Suppressor macrophage treated with lipopolysaccharide for 1 hour (primary cell): ENCODE data around the gene PPIL4.
"Not testable (repeated sequence)": the region's sequence is repeated elsewhere in the genome, so short reads cannot be mapped to it uniquely, and the experiment has no call there.

ENCODE experiments used
- DNase-seq, 3 donors: peaks; one replicate each; pipeline ENCODE4 v3.0.0-alpha.2; 2020 to 2022

PPIL4 gene

DNA sequence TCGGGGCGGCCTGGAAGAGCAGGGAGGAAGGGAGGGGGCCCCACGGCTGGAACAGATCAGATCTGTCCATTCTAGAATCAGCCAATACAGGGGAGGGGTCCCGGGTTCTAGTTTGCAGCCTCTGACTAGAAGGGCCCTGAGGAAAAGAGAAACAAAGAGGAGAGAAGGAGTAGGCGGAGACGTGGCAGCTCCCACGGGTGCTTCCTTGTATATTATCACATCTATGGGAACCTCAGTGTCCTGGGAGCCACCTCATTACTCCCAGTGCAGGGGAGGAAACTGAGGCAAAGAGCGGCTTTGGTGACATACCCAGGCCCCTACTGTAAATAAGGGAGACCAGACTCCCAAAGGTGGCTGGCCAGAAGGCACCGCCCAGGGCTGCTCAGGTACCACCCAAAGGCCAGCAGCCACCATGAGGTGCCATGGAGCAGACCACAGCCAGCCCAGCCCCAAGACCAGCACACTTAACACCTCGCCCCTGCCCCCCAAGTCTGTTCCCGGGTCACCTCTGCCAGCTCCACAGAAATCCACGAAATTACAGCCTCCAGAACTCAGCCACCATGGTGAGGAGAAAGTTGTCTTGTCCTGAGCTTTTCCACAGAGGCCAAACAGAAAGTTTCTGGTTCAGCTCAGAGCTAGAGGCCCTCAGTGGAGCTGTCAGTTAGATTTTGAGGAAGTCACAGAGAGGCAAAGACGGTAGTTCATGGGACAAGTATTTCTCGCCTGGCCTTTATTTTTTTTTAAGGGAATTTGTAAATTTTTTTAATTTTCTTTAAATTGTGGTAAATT lies 63.1 kb downstream of the PPIL4 start:
- peak; percentile 59 to 71 (median 62) for DNase-seq

DNA sequence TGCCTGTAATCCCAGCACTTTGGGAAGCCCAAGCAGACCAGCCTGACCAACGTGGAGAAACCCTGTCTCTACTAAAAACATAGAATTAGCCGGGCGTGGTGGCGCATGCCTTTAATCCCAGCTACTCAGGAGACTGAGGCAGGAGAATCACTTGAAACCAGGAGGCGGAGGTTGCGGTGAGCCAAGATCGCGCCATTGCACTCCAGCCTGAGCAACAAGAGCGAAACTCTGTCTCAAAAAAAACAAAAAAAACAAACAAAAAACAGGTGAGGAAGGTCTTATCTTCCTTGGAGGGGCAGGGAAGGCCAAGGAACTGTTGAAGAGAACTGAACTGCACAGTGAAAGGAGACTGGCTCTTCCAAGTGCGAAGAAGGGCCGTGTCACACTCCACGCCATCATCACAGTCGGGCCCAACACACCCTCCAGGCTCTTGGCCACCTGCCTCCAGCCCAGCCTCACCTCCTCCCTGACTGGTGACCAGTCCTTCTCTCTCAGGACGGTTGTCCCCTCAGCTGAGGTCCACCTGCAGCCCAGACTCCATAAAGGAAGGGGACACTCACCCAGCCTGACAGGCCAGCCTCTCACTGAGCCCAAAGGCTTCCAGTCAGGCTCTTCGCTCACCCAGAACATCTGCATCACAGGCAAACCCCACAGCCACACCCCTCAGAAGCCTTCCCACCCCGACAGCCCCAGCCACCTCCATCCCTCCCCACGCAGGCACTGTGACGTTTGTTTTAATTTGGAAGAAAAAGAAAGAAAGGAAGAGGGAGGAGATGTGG lies 65.2 kb downstream of the PPIL4 start:
- DNase-seq, result no peak

GRCh38 chr6:149478631-149479314 lies 67.1 kb downstream of the PPIL4 start:
- DNase-seq, result no peak

DNA sequence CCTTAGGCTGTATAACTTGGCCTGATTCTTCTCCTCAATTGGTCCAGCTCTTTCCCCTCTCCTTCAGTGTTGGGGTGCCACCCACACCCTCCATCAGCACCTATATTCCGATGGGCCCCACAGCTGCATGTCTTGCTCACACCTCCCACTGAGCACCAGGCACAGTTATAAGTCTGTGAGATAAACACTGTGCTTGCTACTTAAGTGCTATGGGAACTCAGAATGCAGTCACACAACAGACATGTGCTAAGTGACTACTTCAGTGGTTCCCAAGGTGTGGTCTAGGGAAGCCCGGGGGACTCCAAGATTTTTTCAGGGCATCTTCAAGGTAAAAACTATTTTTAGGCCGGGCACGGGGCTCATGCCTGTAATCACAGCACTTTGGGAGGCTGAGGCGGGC lies 68.3 kb downstream of the PPIL4 start:
- DNase-seq, result no peak

GRCh38 chr6:149476789-149477455 lies 68.9 kb downstream of the PPIL4 start:
- DNase-seq, result no peak

- DNase-seq, result no peak
Measured at GRCh38 chr6:149474108-149474935, 71.5 kb downstream of the PPIL4 start.

- no peak for DNase-seq
Measured at GRCh38 chr6:149473080-149474052, 72.5 kb downstream of the PPIL4 start.

- DNase-seq, result no peak
Measured at GRCh38 chr6:149472241-149472640, 73.6 kb downstream of the PPIL4 start.

DNA sequence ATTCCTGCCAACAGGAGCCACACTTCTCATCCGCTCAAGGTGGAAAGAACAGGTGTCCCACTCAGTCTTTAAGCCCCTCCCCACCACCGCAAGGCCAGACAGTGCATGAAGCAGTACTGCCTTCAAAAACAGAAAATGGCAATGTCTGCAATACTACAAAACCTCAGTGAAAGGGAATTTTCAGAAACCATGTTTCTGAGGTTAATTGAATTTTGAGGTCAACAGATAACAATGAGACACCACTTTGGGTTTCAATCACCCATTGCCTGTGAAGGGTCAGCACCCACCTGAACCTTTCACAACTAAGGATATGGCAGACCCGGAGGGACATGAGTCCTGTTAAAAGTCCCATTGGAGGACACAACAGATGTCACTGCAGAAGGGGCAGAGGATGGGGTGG lies 74.0 kb downstream of the PPIL4 start:
- no peak for DNase-seq

DNA sequence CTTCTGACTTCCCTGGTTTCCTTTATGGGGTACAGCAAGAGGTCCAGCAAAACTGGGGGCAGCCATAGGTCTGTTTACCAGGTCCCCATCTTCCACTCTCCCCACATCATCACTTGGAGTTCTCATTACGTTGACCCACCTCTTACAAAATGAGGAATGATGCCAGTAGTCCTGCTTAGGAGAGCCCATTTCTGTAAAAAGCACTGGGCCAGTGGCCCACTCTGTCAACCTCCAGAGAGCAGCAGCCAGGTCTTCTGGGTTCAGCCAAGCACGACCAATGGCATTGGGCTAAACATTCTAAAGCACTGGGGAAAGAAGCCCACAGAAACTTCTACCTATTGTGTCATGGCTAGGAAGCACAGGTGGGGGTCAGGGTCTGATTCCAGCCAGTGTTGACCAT lies 74.9 kb downstream of the PPIL4 start:
- DNase-seq, result no peak

- DNase-seq, result no peak
Measured at GRCh38 chr6:149468179-149468578, 77.7 kb downstream of the PPIL4 start.

- DNase-seq, result no peak
Measured at GRCh38 chr6:149467265-149467664, 78.6 kb downstream of the PPIL4 start.

DNA sequence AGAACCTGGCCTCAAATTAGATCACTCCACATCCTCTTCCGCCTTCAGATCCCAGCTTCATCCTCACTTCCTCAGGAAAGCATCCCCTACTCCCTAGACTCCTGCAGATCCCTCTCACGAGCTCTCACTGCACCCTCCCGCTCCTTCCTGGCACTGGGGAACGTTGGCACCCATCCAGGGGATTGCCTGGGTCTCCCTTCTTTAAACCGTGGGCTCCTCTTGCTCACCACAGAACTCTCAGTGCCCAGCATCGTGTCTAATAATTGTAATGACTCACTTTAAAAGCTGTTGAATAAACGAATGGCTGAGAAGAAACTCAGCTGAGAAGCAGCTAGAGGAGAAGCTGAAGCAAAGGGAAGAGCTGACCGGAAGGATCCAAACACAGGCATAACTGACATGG lies 81.4 kb downstream of the PPIL4 start:
- DNase-seq, result peak in 2 of 3 donors; percentile 69 to 71

DNA sequence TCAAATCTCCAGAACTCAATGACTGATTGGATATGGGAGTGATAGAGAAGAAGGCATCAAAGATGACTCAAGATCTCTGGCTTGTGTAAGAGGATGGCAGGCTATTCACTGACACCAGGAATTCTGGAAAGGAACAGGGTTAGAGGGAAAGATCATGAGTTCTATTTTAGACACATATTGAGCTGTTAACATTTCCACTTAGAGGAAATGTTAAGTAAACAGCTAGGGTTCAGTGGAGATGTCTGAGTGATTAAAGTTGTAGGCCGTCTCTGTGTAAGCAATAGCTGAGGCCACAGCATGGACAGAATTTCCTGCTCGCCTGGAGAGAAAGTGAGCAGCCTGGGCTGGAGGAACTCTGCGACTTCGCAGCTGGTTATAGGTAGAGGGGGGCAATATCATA lies 82.1 kb downstream of the PPIL4 start:
- no peak for DNase-seq

DNA sequence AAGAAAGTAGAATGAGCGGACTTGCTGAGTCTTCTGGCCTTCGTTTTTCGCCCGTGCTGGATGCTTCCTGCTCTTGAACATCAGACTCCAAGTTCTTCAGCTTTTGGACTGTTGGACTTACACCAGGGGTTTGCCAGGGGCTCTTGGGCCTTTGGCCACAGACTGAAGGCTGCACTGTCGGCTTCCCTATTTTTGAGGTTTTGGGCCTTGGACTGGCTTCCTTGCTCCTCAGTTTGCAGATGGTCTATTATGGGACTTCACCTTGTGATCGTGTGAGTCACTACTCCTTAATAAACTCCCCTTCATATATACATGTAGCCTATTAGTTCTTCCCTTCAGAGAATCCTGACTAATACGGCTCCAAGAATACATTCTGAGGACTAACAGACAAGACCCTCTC lies 83.1 kb downstream of the PPIL4 start:
- DNase-seq, result peak; percentile 75 to 87 (median 76)

DNA sequence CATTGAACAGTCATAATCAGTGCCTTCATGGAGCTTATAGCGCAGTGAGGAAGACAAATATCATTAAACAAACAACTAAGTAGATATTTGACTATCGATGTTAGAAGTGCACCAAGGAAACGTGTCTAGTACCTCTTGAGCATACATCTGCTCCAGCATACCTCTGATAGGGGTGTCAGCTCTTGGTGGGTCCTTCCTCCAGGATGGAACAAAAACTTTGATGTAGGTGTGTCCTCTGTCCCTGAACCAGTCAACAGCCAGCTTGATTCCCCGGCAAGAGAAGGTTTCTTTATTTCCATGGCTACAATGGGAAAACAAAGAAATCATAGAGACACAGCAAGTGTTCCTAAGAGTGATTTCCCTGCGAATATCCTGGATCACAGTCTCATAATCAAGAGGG lies 84.2 kb downstream of the PPIL4 start:
- DNase-seq, result no peak

DNA sequence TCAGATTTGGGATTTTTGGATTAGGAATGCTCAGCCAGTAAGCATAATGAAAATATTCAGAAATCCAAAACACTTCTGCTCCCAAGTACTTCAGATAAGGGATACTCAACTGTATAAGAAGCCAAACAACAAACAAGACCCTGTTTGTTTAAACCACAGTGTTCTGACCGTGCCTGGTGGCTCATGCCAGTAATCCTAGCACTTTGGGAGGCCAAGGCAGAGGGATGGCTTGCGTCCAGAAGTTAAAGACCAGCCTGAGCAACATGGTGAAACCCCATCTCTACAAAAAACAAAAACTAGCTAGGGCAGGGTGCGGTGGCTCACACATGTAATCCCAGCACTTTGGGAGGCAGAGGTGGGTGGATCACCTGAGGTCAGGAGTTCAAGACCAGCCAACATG lies 85.6 kb downstream of the PPIL4 start:
- not testable (repeated sequence) for DNase-seq

DNA sequence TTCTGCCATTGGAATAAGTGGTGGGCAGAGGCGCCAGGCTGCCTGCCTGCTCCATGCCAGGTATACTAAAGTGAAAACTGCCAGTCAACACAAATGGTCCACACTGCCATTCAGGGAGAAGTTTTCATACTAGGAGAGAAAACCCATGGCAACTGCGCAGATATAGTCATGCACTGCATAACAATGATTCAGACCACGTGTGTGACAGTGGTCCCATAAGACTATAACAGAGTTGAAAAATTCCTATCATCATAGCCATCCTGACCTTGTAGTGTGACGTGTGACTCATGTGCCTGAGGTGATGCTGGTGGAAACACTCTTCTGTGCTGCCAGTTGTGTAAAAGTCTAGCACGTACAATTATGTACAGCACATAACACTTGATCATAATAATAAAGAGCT lies 86.1 kb downstream of the PPIL4 start:
- DNase-seq, result no peak

DNA sequence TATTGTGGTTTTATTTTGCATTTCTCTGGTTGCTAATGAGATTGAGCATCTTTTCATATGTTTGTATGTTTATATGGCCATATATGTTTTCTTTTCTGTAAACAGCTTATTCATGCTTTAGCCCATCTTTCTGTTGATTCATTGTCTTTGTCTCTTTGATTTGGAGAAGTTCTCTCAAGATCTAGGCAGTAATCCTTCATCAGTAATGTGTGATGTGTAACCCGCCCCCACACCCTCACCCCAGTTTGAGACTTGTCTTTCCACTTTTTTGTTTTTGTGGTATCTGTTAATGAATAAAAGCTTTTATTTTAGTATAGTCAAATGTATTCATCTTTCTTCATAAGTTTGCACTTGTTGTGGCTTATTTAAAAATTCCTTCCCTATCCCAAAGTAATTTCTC lies 87.0 kb downstream of the PPIL4 start:
- peak; percentile 46 to 57 (median 49) for DNase-seq

GRCh38 chr6:149458196-149458595 lies 87.6 kb downstream of the PPIL4 start:
- peak; percentile 41 to 58 (median 52) for DNase-seq

DNA sequence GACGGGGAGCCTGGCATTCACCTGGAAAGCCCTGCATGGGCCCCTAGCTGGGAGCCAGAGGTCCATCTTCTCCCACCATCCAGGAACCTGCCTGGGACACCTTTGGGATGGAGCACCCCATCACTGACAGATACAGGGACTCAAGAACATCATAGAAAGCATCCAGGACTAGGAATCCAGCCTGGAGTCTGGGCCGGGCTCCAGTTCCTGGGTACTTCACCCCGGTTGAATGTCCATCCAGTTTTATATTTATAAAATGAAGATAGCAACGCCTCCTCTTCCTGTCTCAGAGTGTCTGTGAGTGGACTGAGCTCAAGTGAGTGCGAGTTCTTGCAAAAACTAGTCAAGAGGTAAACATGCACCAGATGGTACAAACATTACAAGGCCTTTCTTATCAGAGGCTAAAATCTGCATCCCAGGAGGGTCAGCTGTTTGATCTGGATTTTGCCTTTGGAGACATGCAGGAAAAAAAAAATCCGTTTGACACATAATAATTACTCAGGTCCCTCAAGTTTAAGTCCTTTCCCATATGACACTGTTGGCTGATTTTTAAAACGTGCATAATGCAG lies 88.4 kb downstream of the PPIL4 start:
- DNase-seq, result no peak
